PC-3 (cell line): ENCODE data around the gene HRH2.

Experiments used
- EZH2 ChIP-seq: fragments of 300-600 bp; sonication (generic); IDR thresholded peaks from one replicate; pipeline ENCODE4 v1.6.1; 2017; ENCODE audit warnings: antibody characterized with exemption, mild to moderate bottlenecking, low read length; ENCODE audit not compliant: unreplicated experiment
- EZH2phosphoT487 ChIP-seq: fragments of 300-600 bp; sonication (generic); IDR thresholded peaks from 2 replicates; pipeline ENCODE4 v1.6.1; 2018; ENCODE audit warnings: mild to moderate bottlenecking, antibody characterized with exemption, low read length, borderline replicate concordance
- TF ChIP-seq, protein P1 (sequence below): fragments of 300-600 bp; sonication (generic); conservative IDR thresholded peaks from 2 replicates; pipeline ENCODE4 v1.5.1; 2017; ENCODE audit warnings: antibody characterized with exemption, low read depth, mild to moderate bottlenecking, low read length

DNA sequence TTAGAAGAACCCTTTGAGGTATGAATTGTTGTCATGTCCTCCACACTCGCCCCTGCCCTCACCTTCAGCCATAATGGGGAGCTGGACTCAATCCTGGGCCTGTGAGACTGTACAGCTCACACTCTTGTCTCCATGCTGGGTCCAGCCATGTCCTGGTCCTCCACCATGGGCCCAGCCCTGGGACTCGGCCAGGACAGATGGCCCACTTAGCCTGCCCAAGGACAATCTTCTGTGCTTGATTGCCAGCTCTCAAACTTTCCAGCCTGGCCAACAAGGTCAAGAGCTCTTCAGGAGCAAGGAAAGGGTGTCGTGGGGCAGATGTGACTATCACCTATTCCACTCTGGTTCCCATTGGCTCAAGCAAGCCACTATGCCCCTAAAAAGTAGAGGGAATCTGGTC lies 90.8 kb downstream of the HRH2 start:
- TF ChIP-seq, protein P1, sequence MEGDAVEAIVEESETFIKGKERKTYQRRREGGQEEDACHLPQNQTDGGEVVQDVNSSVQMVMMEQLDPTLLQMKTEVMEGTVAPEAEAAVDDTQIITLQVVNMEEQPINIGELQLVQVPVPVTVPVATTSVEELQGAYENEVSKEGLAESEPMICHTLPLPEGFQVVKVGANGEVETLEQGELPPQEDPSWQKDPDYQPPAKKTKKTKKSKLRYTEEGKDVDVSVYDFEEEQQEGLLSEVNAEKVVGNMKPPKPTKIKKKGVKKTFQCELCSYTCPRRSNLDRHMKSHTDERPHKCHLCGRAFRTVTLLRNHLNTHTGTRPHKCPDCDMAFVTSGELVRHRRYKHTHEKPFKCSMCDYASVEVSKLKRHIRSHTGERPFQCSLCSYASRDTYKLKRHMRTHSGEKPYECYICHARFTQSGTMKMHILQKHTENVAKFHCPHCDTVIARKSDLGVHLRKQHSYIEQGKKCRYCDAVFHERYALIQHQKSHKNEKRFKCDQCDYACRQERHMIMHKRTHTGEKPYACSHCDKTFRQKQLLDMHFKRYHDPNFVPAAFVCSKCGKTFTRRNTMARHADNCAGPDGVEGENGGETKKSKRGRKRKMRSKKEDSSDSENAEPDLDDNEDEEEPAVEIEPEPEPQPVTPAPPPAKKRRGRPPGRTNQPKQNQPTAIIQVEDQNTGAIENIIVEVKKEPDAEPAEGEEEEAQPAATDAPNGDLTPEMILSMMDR: no peak
- TF ChIP-seq EZH2phosphoT487: no peak
- no peak for TF ChIP-seq EZH2
